HG02981 (cell line): Measurements from ENCODE around the gene ITGB6.
"Not testable (repeated sequence)": the region's sequence is repeated elsewhere in the genome, so short reads cannot be mapped to it uniquely, and the experiment has no call there.

Experiments used
- ATAC-seq: cut with Tn5 transposase; IDR thresholded peaks from one replicate; pipeline ENCODE4 v1.9.1; 2021; ENCODE audit warnings: mild to moderate bottlenecking, moderate library complexity; ENCODE audit not compliant: unreplicated experiment

ITGB6 gene

GRCh38 chr2:160141912-160142311 is 58.2 kb downstream of the ITGB6 start:
- no peak for ATAC-seq

- no peak for ATAC-seq
These were observed 58.7 kb downstream of the ITGB6 start for GRCh38 chr2:160141419-160141818.

GRCh38 chr2:160140471-160140870 is 59.6 kb downstream of the ITGB6 start:
- ATAC-seq, result no peak

- ATAC-seq, result no peak
These were observed 60.1 kb downstream of the ITGB6 start for GRCh38 chr2:160139991-160140390.

GRCh38 chr2:160139350-160139749 is 60.7 kb downstream of the ITGB6 start:
- no peak for ATAC-seq

- ATAC-seq, result no peak
These were observed 61.7 kb downstream of the ITGB6 start for GRCh38 chr2:160138406-160138805.

GRCh38 chr2:160137464-160137863 is 62.6 kb downstream of the ITGB6 start:
- ATAC-seq, result no peak

GRCh38 chr2:160132761-160133160 is 67.3 kb downstream of the ITGB6 start:
- ATAC-seq, result no peak

GRCh38 chr2:160126756-160127155 is 73.3 kb downstream of the ITGB6 start:
- no peak for ATAC-seq

- ATAC-seq, result no peak
These were observed 73.8 kb downstream of the ITGB6 start for GRCh38 chr2:160126315-160126714.

GRCh38 chr2:160125828-160126227 is 74.2 kb downstream of the ITGB6 start:
- no peak for ATAC-seq

GRCh38 chr2:160125366-160125765 is 74.7 kb downstream of the ITGB6 start:
- no peak for ATAC-seq

GRCh38 chr2:160124571-160124970 is 75.5 kb downstream of the ITGB6 start:
- ATAC-seq, result no peak

- not testable (repeated sequence) for ATAC-seq
These were observed 85.4 kb downstream of the ITGB6 start for GRCh38 chr2:160114721-160115120.

- no peak for ATAC-seq
These were observed 86.1 kb downstream of the ITGB6 start for GRCh38 chr2:160114020-160114419.

GRCh38 chr2:160111951-160112798 is 87.9 kb downstream of the ITGB6 start:
- peak; percentile 65 for ATAC-seq

GRCh38 chr2:160110674-160111239 is 89.3 kb downstream of the ITGB6 start:
- no peak for ATAC-seq

- ATAC-seq, result peak; percentile 75
These were observed 90.0 kb downstream of the ITGB6 start for GRCh38 chr2:160109939-160110673.

GRCh38 chr2:160109243-160109642 is 90.8 kb downstream of the ITGB6 start:
- ATAC-seq, result no peak

GRCh38 chr2:160108646-160109045 is 91.4 kb downstream of the ITGB6 start:
- ATAC-seq, result no peak

- ATAC-seq, result no peak
These were observed 94.7 kb downstream of the ITGB6 start for GRCh38 chr2:160105366-160105765.

- no peak for ATAC-seq
These were observed 96.0 kb downstream of the ITGB6 start for GRCh38 chr2:160104115-160104514.
